Trophoblast cell (in vitro differentiated cells and primary cell): ENCODE results near the gene INVS.

Experiments
- DNase-seq, 2 donors: peaks; one replicate each; pipeline ENCODE4 v3.0.0-alpha.2; 2016
- H2AFZ ChIP-seq: 2 replicates; pipeline ENCODE4 v1.6.1; 2013; ENCODE audit warnings: low read length, moderate library complexity, mild to moderate bottlenecking; ENCODE audit not compliant: insufficient read depth, poor library complexity
- H2AK5ac ChIP-seq: 2 replicates; pipeline ENCODE4 v1.6.1; 2013; ENCODE audit warnings: mild to moderate bottlenecking, low read length
- H2BK120ac ChIP-seq: 2 replicates; pipeline ENCODE4 v1.6.1; 2013; ENCODE audit warnings: low read length, mild to moderate bottlenecking, moderate library complexity; ENCODE audit not compliant: insufficient read depth, poor library complexity
- H2BK12ac ChIP-seq: 2 replicates; pipeline ENCODE4 v1.6.1; 2013; ENCODE audit warnings: mild to moderate bottlenecking, low read length, moderate library complexity
- H2BK5ac ChIP-seq: 2 replicates; pipeline ENCODE4 v1.6.1; 2013; ENCODE audit warnings: low read length, low read depth, moderate library complexity, mild to moderate bottlenecking; ENCODE audit not compliant: poor library complexity
- H3K14ac ChIP-seq: 2 replicates; pipeline ENCODE4 v1.6.1; 2013; ENCODE audit warnings: mild to moderate bottlenecking, low read length
- H3K18ac ChIP-seq: 2 replicates; pipeline ENCODE4 v1.6.1; 2013; ENCODE audit warnings: mild to moderate bottlenecking, low read length
- H3K23ac ChIP-seq: 2 replicates; pipeline ENCODE4 v1.6.1; 2013; ENCODE audit warnings: low read length
- H3K27ac ChIP-seq: 2 replicates; pipeline ENCODE4 v1.5.1; 2013; ENCODE audit warnings: low read depth, mild to moderate bottlenecking, inconsistent platforms, low read length, moderate library complexity
- H3K27me3 ChIP-seq: 2 replicates; pipeline ENCODE4 v1.6.1; 2013; ENCODE audit warnings: inconsistent platforms, mild to moderate bottlenecking, low read length, moderate library complexity; ENCODE audit not compliant: insufficient read depth
- H3K36me3 ChIP-seq, 2 experiments: 1 replicate in 1 of 2; 2 replicates in 1 of 2; pipeline ENCODE4 v1.6.1; 2013; ENCODE audit warnings: low read length in 2 of 2, mild to moderate bottlenecking in 2 of 2, moderate library complexity in 1 of 2; ENCODE audit not compliant: insufficient read depth in 2 of 2, control insufficient read depth in 1 of 2
- H3K4ac ChIP-seq: 2 replicates; pipeline ENCODE4 v1.6.1; 2013; ENCODE audit warnings: low read depth, mild to moderate bottlenecking, low read length, moderate library complexity
- H3K4me1 ChIP-seq, 2 experiments: 1 replicate in 1 of 2; 2 replicates in 1 of 2; pipeline ENCODE4 v1.6.1; 2013; ENCODE audit warnings: low read length in 2 of 2, mild to moderate bottlenecking in 2 of 2, moderate library complexity in 1 of 2; ENCODE audit not compliant: insufficient read depth in 2 of 2, control insufficient read depth in 1 of 2
- H3K4me2 ChIP-seq: 2 replicates; pipeline ENCODE4 v1.6.1; 2013; ENCODE audit warnings: inconsistent platforms, mild to moderate bottlenecking, low read length, moderate library complexity
- H3K4me3 ChIP-seq: 2 replicates; pipeline ENCODE4 v1.5.1; 2013; ENCODE audit warnings: mild to moderate bottlenecking, low read depth, low read length, inconsistent platforms
- H3K79me1 ChIP-seq: one replicate; pipeline ENCODE4 v1.6.1; 2013; ENCODE audit warnings: low read length
- H3K79me2 ChIP-seq: 2 replicates; pipeline ENCODE4 v1.6.1; 2013; ENCODE audit warnings: low read length, mild to moderate bottlenecking; ENCODE audit not compliant: control insufficient read depth, insufficient read depth, poor library complexity
- H3K9ac ChIP-seq: 2 replicates; pipeline ENCODE4 v1.6.1; 2013; ENCODE audit warnings: mild to moderate bottlenecking, low read length
- H3K9me3 ChIP-seq: 2 replicates; pipeline ENCODE4 v1.6.1; 2013; ENCODE audit warnings: low read depth, mild to moderate bottlenecking, control low read depth, inconsistent platforms, low read length; ENCODE audit not compliant: insufficient read depth
- H4K12ac ChIP-seq: 2 replicates; pipeline ENCODE4 v1.6.1; 2013; ENCODE audit warnings: low read depth, mild to moderate bottlenecking, low read length, moderate library complexity
- H4K8ac ChIP-seq: 2 replicates; pipeline ENCODE4 v1.6.1; 2013; ENCODE audit warnings: low read depth, mild to moderate bottlenecking, low read length, moderate library complexity
- H4K91ac ChIP-seq: one replicate; pipeline ENCODE4 v1.6.1; 2013; ENCODE audit warnings: low read depth, mild to moderate bottlenecking, low read length, moderate library complexity
- WGBS: extraction: QIAGEN DNeasy Blood & Tissue Kit; methylation state at CpG from one replicate; pipeline ENCODE4 v1.1.7; 2013; ENCODE audit warnings: missing lambda C conversion rate; ENCODE audit not compliant: insufficient read length, insufficient coverage; ENCODE audit errors: extremely low coverage; 5-methylcytosine and 5-hydroxymethylcytosine counted together

Gene INVS

DNA sequence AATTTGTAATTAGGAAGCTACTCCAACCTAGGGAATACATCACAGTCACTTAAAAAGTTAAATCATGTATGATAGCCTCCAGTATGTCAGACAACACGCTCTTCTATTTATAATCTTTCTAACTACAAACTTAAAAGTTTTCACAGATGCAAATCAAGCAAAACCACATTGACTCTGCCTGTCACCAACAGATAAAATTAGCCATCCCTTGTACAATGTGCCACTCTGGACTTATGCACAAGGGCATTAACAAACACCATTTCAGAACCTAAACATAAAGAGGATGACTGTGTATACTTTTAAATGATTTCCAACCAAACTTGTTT lies 15.0 kb upstream of the INVS start:
- no peak overlapping the region for H3K4ac ChIP-seq
- H4K91ac ChIP-seq, result no peak overlapping the region
- DNase-seq, result no peak
- H3K36me3 ChIP-seq, result no peaks in the 10 kb centered on the region
- H3K18ac ChIP-seq, result no peak overlapping the region
- no CpG with 5 or more reads among the region's 1 CpG for WGBS
- H3K4me2 ChIP-seq, result no peak overlapping the region
- H3K79me1 ChIP-seq, result no peaks in the 10 kb centered on the region
- H3K79me2 ChIP-seq, result no peaks in the 10 kb centered on the region
- no peak overlapping the region for H2AFZ ChIP-seq
- H3K4me3 ChIP-seq, result no peak overlapping the region
- H3K27me3 ChIP-seq, result no peaks in the 10 kb centered on the region
- H3K27ac ChIP-seq, result no peak overlapping the region
- H2BK120ac ChIP-seq, result no peak overlapping the region
- no peaks in the 10 kb centered on the region for H3K4me1 ChIP-seq
- no peak overlapping the region for H2BK5ac ChIP-seq
- no peak overlapping the region for H3K23ac ChIP-seq
- no peaks in the 10 kb centered on the region for H3K9me3 ChIP-seq
- no peak overlapping the region for H4K12ac ChIP-seq
- no peak overlapping the region for H3K9ac ChIP-seq
- H2BK12ac ChIP-seq, result no peak overlapping the region
- no peak overlapping the region for H3K14ac ChIP-seq
- H2AK5ac ChIP-seq, result no peak overlapping the region
- no peak overlapping the region for H4K8ac ChIP-seq

DNA sequence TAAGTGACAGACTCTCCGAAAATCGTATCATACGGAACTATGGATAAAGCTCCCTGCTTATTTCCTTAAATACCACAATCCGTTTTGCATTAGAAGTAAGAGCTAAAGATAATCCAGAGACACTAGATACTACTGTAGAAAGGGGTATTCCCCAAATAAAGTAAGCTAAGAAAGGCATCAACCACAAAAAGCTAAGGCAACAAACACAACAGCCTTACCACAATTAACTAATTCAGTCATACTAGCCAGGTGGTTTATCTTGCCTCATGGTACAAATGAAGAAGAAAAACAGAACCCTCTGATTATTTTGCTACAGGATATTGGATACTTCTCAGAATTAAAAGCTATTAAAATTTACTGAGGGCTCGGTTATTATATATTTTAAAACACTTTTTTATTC lies 14.3 kb upstream of the INVS start:
- no peak overlapping the region for H3K23ac ChIP-seq
- no peak overlapping the region for H3K9ac ChIP-seq
- no peak overlapping the region for H4K91ac ChIP-seq
- DNase-seq, result no peak
- no peak overlapping the region for H3K4me2 ChIP-seq
- no peak overlapping the region for H2AFZ ChIP-seq
- no peak overlapping the region for H2BK12ac ChIP-seq
- no peaks in the 10 kb centered on the region for H3K27me3 ChIP-seq
- WGBS, result no CpG with 5 or more reads among the region's 5 CpGs
- no peak overlapping the region for H2BK120ac ChIP-seq
- H3K79me2 ChIP-seq, result no peaks in the 10 kb centered on the region
- no peak overlapping the region for H3K4ac ChIP-seq
- no peak overlapping the region for H3K14ac ChIP-seq
- no peak overlapping the region for H3K27ac ChIP-seq
- H3K18ac ChIP-seq, result no peak overlapping the region
- H3K79me1 ChIP-seq, result no peaks in the 10 kb centered on the region
- no peaks in the 10 kb centered on the region for H3K36me3 ChIP-seq
- no peak overlapping the region for H4K12ac ChIP-seq
- no peak overlapping the region for H4K8ac ChIP-seq
- no peak overlapping the region for H2AK5ac ChIP-seq
- H3K4me1 ChIP-seq, result no peaks in the 10 kb centered on the region
- H3K9me3 ChIP-seq, result no peaks in the 10 kb centered on the region
- no peak overlapping the region for H3K4me3 ChIP-seq
- no peak overlapping the region for H2BK5ac ChIP-seq

DNA sequence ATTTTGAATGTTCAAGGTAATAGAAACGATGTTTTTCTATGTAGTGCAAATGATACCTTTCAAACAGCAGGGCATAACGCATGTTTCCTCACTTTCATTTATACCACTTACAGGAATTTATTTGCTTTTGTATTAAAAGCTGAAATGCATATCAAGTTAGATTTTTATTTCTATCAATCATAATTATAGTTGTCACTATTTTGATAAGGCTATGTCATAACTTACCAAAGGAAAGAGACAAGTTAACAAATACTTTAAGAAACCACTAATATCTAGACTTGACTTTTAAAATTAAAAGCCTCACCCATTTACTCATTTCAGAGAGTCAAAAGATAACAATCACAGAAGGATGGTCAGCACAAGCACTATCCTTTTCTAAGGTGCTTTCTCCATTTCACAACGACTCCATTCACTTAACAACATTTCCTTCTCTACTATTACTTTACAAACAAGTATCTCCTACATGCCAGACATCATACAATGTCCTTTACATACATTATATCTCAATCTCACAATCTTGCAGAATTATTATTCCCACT lies 12.9 kb upstream of the INVS start:
- 100% methylated on average over 1 of the region's 3 CpGs for WGBS
- no peak for DNase-seq
- no peak overlapping the region for H2BK12ac ChIP-seq
- no peak overlapping the region for H3K4ac ChIP-seq
- no peaks in the 10 kb centered on the region for H3K36me3 ChIP-seq
- H3K18ac ChIP-seq, result no peak overlapping the region
- no peak overlapping the region for H4K8ac ChIP-seq
- H3K9ac ChIP-seq, result no peak overlapping the region
- no peaks in the 10 kb centered on the region for H3K79me2 ChIP-seq
- H4K12ac ChIP-seq, result no peak overlapping the region
- no peak overlapping the region for H2AFZ ChIP-seq
- H2BK5ac ChIP-seq, result no peak overlapping the region
- H4K91ac ChIP-seq, result no peak overlapping the region
- H2BK120ac ChIP-seq, result no peak overlapping the region
- no peak overlapping the region for H3K4me3 ChIP-seq
- no peaks in the 10 kb centered on the region for H3K27me3 ChIP-seq
- H3K4me2 ChIP-seq, result no peak overlapping the region
- no peaks in the 10 kb centered on the region for H3K4me1 ChIP-seq
- H3K79me1 ChIP-seq, result no peaks in the 10 kb centered on the region
- no peaks in the 10 kb centered on the region for H3K9me3 ChIP-seq
- H3K23ac ChIP-seq, result no peak overlapping the region
- H3K14ac ChIP-seq, result no peak overlapping the region
- no peak overlapping the region for H2AK5ac ChIP-seq
- H3K27ac ChIP-seq, result no peak overlapping the region

DNA sequence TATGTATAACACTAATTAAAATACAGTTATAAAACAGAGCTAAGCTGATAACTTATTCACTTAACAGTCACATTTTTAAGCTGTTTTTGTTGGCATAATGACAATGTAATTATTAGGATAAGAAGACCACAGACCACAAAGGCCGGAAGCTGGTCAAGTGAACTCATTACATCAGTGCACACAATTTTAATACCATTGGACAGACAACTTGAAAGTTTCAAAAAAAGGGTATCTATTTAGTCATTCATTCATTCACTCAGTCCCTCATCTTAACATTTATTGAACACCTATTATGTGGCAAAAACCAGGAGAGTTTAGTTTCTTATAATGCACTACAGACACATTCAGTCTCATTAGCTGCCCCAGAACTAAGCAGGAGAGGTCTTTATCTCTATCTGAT lies 11.8 kb upstream of the INVS start:
- no peak overlapping the region for H4K12ac ChIP-seq
- no peak overlapping the region for H3K4ac ChIP-seq
- H2AK5ac ChIP-seq, result no peak overlapping the region
- H3K27me3 ChIP-seq, result no peaks in the 10 kb centered on the region
- no peak overlapping the region for H4K8ac ChIP-seq
- no peaks in the 10 kb centered on the region for H3K36me3 ChIP-seq
- WGBS, result no CpG with 5 or more reads among the region's 1 CpG
- H3K18ac ChIP-seq, result no peak overlapping the region
- no peak overlapping the region for H2AFZ ChIP-seq
- no peak overlapping the region for H3K4me2 ChIP-seq
- no peaks in the 10 kb centered on the region for H3K79me2 ChIP-seq
- no peak overlapping the region for H2BK120ac ChIP-seq
- H3K23ac ChIP-seq, result no peak overlapping the region
- H3K79me1 ChIP-seq, result no peaks in the 10 kb centered on the region
- H3K4me3 ChIP-seq, result no peak overlapping the region
- H3K9ac ChIP-seq, result no peak overlapping the region
- H2BK5ac ChIP-seq, result no peak overlapping the region
- DNase-seq, result no peak
- H4K91ac ChIP-seq, result no peak overlapping the region
- H2BK12ac ChIP-seq, result no peak overlapping the region
- H3K4me1 ChIP-seq, result no peaks in the 10 kb centered on the region
- no peak overlapping the region for H3K27ac ChIP-seq
- no peaks in the 10 kb centered on the region for H3K9me3 ChIP-seq
- no peak overlapping the region for H3K14ac ChIP-seq
